Left lung (tissue), 10 donors: ENCODE data around the gene SMPDL3A. TPM values are rescaled to one million over a fixed set of nuclear protein-coding genes. Genes with fewer than 3 reads are reported as not detected.

Experiments
- ATAC-seq: fragments of 200-7000 bp; cut with Tn5 transposase; one replicate; pipeline ENCODE4 v1.9.1; 2020; ENCODE audit warnings: moderate library complexity
- DNase-seq, 4 donors: peaks; one replicate each; pipeline ENCODE4 v3.0.0-alpha.2; 2013 to 2020
- H3K27ac ChIP-seq, 2 donors: fragments of 200-600 bp; sonication (generic) in 1 of 2; one replicate each; pipeline versions ENCODE4 v1.5.0 to v1.8.0; 2020 to 2021
- H3K27me3 ChIP-seq, 2 donors: fragments of 200-600 bp; sonication (generic) in 1 of 2; one replicate each; pipeline versions ENCODE4 v1.5.0 to v1.8.0; 2020 to 2021
- H3K36me3 ChIP-seq, 2 donors: fragments of 200-600 bp; sonication (generic) in 1 of 2; one replicate each; pipeline versions ENCODE4 v1.5.0 to v1.8.0; 2020 to 2021
- H3K4me1 ChIP-seq, 2 donors: fragments of 200-600 bp; one replicate each; pipeline ENCODE4 v1.8.0; 2021
- H3K4me3 ChIP-seq, 2 donors: fragments of 200-600 bp; sonication (generic) in 1 of 2; one replicate each; pipeline versions ENCODE4 v1.5.0 to v1.8.0; 2020 to 2021; ENCODE audit warnings: mild to moderate bottlenecking in 1 of 2
- H3K9me3 ChIP-seq, 2 donors: fragments of 200-600 bp; sonication (generic) in 1 of 2; one replicate each; pipeline versions ENCODE4 v1.5.0 to v1.8.0; 2020 to 2021
- CTCF ChIP-seq, 2 donors: fragments of 200-600 bp; sonication (generic) in 1 of 2; IDR thresholded peaks; one replicate each; pipeline versions ENCODE4 v1.5.0 to v1.8.0; 2021; ENCODE audit warnings: antibody characterized with exemption in 2 of 2
- intact Hi-C, 2 donors: fragments of 100-400 bp; cut with DNase I; formaldehyde crosslinking; loops; one replicate each; pipeline versions ENCODE4 v1.11.2 to v1.14.2; 2022
- polyA plus RNA-seq, 6 donors: library from polyadenylated mRNA; unstranded; fragments of 120-200 nt; gene quantifications; one replicate each; pipeline ENCODE4 v1.2.1, GENCODE V29; 2013; ENCODE audit not compliant: insufficient read length in 6 of 6
- total RNA-seq, 2 donors: library from RNA; stranded (reverse); fragmentation: NEBNext Ultra II Directional; extraction: Animal tissue kit (Norgen Biotek cat#: 25700); gene quantifications; one replicate each; pipeline ENCODE4 v1.2.1, GENCODE V29; 2021
- donor health status: DM: no; HTN: yes; CAD: no.
- donor health status: DM: no; HTN: no; CAD: no.

SMPDL3A gene
- total and polyA plus RNA-seq, 8 donors = 27.4 to 56.4 (median 42.3) TPM

GRCh38 chr6:122760330-122760729 lies 28.7 kb upstream of the SMPDL3A start:
- Histone ChIP-seq H3K27me3 (no peaks in the 10 kb centered on the region), H3K4me1 (peaks cover 0 to 9% of the 10 kb centered on the region in 2 donors), H3K27ac (no peak overlapping the region), H3K36me3 (no peaks in the 10 kb centered on the region), H3K4me3 (no peak overlapping the region), H3K9me3 (no peaks in the 10 kb centered on the region)
- TF ChIP-seq CTCF (IDR thresholded peaks at IDR 0.05) = no peak
- intact Hi-C loops = no loop called here
- ATAC-seq (no peak), DNase-seq (no peak)

DNA sequence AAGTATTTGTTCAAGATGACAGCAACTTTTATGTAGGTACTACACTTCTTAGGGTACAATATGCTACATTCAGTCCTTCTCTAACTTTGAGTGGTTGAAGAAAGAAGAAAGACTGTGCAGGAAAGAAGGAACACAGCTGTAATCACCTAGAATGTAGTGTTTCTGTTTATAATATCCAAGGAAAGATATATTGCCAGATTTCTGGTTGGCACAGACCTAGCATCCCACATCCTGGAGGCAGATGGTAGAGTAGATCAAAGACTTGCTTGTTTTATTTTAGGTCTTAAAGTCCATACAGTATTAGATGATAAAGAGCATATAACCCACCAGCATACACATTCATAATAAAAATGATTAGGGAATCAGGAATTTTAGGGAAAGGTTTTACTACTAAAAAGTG lies 22.8 kb upstream of the SMPDL3A start:
- intact Hi-C loops = no loop called here
- H3K4me3 ChIP-seq = no peak overlapping the region
- no peak for TF ChIP-seq CTCF (IDR thresholded peaks at IDR 0.05)
- DNase-seq (no peak), ATAC-seq (no peak)
- H3K9me3 ChIP-seq = no peaks in the 10 kb centered on the region
- H3K36me3 ChIP-seq = no peaks in the 10 kb centered on the region
- H3K4me1 ChIP-seq = peaks cover 0 to 10% of the 10 kb centered on the region in 2 donors
- H3K27me3 ChIP-seq = no peaks in the 10 kb centered on the region
- no peak overlapping the region for H3K27ac ChIP-seq

- TF ChIP-seq CTCF (IDR thresholded peaks at IDR 0.05) = no peak
- H3K27me3 ChIP-seq = no peaks in the 10 kb centered on the region
- H3K27ac ChIP-seq = peak overlapping the region in 1 of 2 donors; percentile 66
- H3K9me3 ChIP-seq = no peaks in the 10 kb centered on the region
- no peaks in the 10 kb centered on the region for H3K36me3 ChIP-seq
- intact Hi-C loops = no loop called here
- H3K4me3 ChIP-seq = no peak overlapping the region
- ATAC-seq = peak; percentile 79
- peak in 2 of 4 donors; percentile 32 to 48 for DNase-seq
- peaks cover 0 to 14% of the 10 kb centered on the region in 2 donors for H3K4me1 ChIP-seq
These were observed 18.0 kb upstream of the SMPDL3A start for GRCh38 chr6:122770835-122771601.

GRCh38 chr6:122772724-122773415 lies 16.2 kb upstream of the SMPDL3A start:
- H3K27me3 ChIP-seq = no peaks in the 10 kb centered on the region

More at GRCh38 chr6:122772724-122773415, 16.2 kb upstream of the SMPDL3A start:
- ATAC-seq (no peak), DNase-seq (no peak)
- no peak overlapping the region for H3K27ac ChIP-seq
- H3K4me1 ChIP-seq = peaks cover 0 to 14% of the 10 kb centered on the region in 2 donors
- no peaks in the 10 kb centered on the region for H3K9me3 ChIP-seq
- no peaks in the 10 kb centered on the region for H3K36me3 ChIP-seq
- no peak overlapping the region for H3K4me3 ChIP-seq
- intact Hi-C loops = no loop called here
- TF ChIP-seq CTCF (IDR thresholded peaks at IDR 0.05) = no peak
